Medulla oblongata (tissue), 1 donor: ENCODE results near the gene THPO.
A peak's percentile ranks its signal among the peaks of the same experiment; 100 is the strongest.

ENCODE experiments used
- DNase-seq: peaks from one replicate; pipeline ENCODE4 v3.0.0-alpha.2; 2015; ENCODE audit errors: extremely low spot score

Gene THPO

GRCh38 chr3:184362668-184363546 lies 15.1 kb downstream of the THPO start:
- DNase-seq, result peak; percentile 96

GRCh38 chr3:184361932-184362667 lies 15.9 kb downstream of the THPO start:
- peak; percentile 81 for DNase-seq

DNA sequence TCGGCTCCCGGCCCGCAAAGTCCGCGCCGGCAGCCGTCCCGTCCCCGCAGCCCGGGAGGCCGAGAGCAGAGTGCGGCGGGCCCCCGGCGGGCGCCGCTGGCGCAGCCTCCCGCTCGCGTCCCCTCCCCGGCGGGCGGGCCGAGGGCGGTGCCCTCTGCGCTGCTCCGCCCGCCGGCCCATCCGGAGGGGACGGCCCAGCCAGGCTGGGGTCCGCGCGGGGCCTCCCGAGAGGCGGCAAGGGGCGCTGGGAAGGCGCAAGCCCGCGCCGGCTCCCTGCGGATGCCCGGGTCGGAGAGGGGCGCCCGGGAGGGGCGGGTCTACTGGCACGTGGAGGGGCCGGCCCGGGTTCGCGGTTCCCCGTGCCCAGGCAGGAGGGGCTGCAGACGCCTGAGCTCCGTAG lies 16.5 kb downstream of the THPO start, which contains the start of the genes CLCN2 and POLR2H:
CLCN2 (minus strand) TSS at position 74 of the 400 bp plus-strand sequence. CDS start 126 bp downstream, outside the sequence.
POLR2H (plus strand) TSS at position 179 of the 400 bp plus-strand sequence. CDS start 1,783 bp downstream, outside the sequence.
- peak; percentile 84 for DNase-seq

- DNase-seq, result no peak
These were observed 17.0 kb downstream of the THPO start for GRCh38 chr3:184360929-184361531.

- no peak for DNase-seq
These were observed 17.7 kb downstream of the THPO start for GRCh38 chr3:184360070-184360928.

DNA sequence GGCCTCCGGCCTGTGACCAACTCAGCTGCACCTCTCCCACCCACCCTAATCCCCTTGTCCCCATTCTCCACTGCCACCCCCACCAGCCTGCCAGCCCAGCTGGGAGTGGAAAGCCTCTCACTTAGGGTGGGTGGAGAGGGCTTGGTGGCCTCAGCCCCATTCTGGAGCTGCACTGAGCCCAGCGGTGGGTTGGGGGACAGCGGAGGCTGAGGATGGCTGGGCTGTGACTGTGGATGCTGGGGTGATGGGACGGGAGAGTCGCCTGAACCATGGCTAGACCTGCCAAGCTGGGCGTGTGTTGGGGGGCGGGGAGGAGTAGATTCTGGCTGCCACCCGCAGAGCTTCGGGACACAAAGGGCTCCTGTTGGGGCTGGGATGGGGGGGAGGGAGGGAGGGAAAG lies 18.4 kb downstream of the THPO start:
- DNase-seq, result peak; percentile 84

DNA sequence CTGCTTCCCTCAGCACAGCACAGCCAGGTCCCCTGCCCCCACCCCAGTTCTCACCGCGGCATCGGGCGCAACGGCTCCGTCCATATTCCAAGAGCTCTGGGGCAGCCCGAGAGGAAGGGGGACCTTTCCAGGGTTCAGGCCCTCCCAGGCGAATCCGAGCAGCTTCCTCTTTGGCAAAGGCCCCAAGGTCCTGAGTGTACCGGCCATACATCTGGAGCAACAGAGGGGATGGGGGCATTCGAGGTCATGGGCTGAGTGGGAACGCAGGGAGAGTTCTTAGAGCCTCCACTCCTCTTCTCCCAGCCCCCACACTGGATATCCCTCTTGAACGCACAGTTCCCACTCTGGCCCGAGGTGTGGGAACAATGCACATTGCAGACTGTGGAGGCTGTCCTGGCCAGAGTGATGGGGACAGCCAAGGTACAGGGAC lies 19.1 kb downstream of the THPO start:
- DNase-seq, result no peak

DNA sequence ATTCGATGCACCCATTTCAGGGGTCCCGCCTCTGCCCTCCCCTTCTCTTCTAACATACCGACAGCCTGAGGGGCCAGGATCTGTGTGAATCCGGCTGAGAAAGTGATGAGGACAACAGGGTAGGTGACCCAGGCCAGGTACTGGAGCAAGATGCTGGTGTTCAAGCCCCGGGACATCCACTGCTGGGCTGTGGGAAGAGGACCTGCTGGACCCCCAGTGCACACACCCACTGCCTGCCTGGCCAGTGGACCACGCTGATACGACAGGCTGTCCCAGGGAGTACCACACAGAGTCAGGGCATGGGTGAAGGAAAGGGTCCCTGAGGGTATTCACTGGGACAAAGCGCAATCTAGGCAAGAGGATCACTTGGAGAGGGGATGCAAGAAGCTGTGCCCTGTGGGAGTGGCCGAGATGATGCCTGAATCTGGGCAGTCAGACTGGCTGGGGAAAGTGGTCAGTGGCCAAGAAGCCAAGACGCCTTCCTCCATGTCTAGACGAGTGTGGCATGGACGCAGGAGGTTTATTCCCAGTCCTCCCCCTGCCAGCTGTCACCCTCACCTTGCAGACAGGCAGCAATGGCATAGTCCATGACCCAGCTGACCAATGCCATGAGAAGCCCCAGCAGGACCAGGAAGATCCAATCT lies 19.8 kb downstream of the THPO start:
- no peak for DNase-seq

GRCh38 chr3:184357248-184358123 lies 20.5 kb downstream of the THPO start:
- DNase-seq, result no peak

DNA sequence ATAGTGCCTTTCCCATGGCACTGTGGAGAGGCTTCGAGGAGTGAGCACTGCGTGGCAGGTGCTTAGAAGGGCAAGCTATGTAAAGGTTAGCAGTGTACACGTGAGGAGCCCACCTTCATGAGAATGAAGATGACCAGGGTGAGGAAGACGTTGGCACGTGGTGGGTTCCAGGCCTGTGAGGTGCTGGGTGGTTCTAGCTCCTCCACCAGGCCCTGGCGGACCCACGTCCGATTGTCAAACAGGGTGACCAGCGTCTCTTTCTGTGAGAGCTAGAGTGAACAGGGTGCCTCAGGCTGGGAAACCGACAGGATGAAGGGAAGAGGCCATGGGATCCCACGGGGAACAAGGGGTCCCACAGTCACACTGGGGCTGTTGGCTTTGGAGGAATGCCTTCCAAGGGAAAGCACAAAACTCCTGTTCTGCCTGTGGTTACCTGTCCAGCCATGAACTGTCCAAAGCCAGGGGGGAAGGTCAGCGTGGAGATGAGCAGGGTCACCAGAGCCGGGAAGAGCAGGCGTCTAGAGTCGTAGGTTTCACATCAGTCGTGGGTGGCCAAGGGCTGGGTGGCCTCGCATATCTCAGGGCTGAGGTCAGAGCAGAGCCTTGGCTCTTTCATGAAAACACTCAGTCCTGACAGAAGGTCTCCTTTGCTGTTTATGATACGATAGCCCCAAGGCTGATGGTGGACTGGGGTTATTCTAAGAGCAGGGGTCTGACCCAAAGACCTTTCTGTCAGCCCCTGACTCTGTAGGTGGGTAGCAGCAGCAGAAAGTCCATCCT lies 22.6 kb downstream of the THPO start:
- DNase-seq, result no peak

GRCh38 chr3:184354754-184355153 lies 23.3 kb downstream of the THPO start:
- no peak for DNase-seq

GRCh38 chr3:184354121-184354728 lies 23.8 kb downstream of the THPO start:
- DNase-seq, result no peak

DNA sequence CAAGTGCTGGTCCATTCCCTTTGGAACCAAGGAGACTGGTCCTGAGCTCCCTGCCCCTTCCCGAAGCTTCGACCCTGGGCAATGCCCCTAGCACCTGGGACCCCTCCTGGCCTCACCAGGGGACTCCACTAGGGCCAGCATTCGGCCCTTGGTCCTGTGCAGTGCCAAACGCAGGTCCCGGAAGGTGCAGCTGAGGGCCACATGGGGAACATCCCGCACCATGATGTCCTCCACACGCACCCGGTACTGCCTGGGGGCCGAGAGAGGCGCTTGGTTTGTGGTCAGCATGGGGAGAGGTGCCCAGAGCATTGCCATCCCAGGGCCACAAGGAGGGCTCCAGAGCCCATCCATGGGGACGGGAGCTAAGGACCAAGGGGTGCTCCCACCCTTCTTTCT lies 24.5 kb downstream of the THPO start:
- DNase-seq, result no peak

- no peak for DNase-seq
These were observed 25.0 kb downstream of the THPO start for GRCh38 chr3:184352897-184353545.

DNA sequence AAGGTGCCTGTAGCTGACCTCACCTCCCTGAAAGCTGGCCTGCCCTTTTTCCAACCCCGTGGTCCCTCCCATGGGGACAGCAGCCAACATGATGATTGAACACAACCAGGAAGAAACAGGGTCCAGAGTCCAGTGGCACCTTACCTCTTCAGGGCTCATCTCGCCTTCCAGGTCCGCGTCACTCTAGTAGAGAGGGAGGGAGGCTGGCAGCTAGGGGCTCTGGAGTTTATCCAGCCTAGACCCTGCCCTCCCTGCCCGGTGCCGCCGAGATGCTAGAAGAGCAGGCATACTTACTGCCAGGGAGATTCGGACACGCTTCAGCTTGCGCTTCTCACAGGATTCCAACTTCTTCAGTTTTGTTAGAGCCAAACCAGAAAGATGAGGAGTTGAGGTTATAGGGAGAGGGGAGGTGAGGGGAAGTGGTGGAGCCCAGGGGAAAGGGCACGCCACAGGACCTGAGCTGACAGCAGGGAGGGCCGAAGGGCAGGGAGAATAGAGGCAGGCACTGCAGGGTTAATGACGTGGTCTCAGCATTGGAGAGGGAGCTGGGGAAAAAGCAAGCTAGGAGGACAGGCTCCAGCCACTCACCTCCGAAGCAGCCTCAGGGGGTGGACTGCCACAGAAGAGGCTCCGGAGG lies 25.7 kb downstream of the THPO start:
- no peak for DNase-seq

DNA sequence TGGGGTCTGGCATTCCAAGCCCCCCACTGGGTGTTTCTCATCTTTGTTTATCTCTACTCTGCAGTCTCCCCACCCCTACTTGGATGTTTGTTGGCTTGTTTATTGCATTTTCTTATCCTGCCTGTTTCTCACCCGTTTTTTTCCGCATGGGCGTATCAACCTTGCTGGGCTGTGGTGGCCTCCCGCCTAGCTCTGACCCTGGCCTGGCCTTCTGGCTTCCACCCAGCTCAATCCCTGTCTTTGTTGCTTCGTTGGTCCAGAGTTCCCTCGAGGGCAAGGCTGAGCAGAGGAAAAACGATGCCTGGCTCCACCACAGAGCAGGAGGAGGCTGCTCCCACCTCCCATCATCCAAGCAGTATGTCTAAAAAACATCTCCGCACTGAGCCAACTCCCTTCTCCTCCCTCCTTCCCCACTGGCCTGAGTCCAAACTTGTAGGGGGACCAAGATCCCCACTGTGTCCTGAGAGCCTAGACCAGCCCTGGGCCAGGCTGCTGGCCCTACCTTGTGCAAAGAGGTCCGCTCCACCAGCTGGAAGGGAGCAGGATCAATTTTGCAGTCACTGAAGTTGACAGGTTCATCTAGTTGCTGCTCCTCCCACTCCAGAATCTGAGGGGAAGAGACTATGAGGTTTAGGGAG lies 26.4 kb downstream of the THPO start:
- no peak for DNase-seq

- DNase-seq, result no peak
These were observed 27.4 kb downstream of the THPO start for GRCh38 chr3:184350618-184351017.
